Measurements from ENCODE around the gene PRSS2. TPM values are rescaled to one million over a fixed set of nuclear protein-coding genes. Genes with fewer than 3 reads are reported as not detected.

PRSS2 gene
- total RNA-seq, 1 experiment from 2014 or later = 0.40 TPM

- H3K4me3 ChIP-seq (ENCODE audit: low read length) = no peak overlapping the region
- H3K36me3 ChIP-seq (ENCODE audit: low read depth, low read length) = no peaks in the 10 kb centered on the region
- H3K27me3 ChIP-seq (ENCODE audit: low read length) = no peaks in the 10 kb centered on the region
- peaks cover 17% of the 10 kb centered on the region for H3K4me1 ChIP-seq (ENCODE audit: insufficient read depth, low read length)
- no peaks in the 10 kb centered on the region for H3F3A ChIP-seq (ENCODE audit: low read length, unreplicated experiment)
- no peaks in the 10 kb centered on the region for H3K79me2 ChIP-seq (ENCODE audit: low read length)
- DNase-seq = no peak
- H3K9me2 ChIP-seq (replicated peaks; ENCODE audit: low read length) = no peaks in the 10 kb centered on the region
- no peaks in the 10 kb centered on the region for H3K9me3 ChIP-seq (ENCODE audit: low read length)
- H3K9ac ChIP-seq (ENCODE audit: low read length) = no peak overlapping the region
- TF ChIP-seq, protein P1, sequence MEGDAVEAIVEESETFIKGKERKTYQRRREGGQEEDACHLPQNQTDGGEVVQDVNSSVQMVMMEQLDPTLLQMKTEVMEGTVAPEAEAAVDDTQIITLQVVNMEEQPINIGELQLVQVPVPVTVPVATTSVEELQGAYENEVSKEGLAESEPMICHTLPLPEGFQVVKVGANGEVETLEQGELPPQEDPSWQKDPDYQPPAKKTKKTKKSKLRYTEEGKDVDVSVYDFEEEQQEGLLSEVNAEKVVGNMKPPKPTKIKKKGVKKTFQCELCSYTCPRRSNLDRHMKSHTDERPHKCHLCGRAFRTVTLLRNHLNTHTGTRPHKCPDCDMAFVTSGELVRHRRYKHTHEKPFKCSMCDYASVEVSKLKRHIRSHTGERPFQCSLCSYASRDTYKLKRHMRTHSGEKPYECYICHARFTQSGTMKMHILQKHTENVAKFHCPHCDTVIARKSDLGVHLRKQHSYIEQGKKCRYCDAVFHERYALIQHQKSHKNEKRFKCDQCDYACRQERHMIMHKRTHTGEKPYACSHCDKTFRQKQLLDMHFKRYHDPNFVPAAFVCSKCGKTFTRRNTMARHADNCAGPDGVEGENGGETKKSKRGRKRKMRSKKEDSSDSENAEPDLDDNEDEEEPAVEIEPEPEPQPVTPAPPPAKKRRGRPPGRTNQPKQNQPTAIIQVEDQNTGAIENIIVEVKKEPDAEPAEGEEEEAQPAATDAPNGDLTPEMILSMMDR (conservative IDR thresholded peaks at IDR 0.05; ENCODE audit: low read depth, low read length) = no peak
- TF ChIP-seq EZH2 (IDR thresholded peaks at IDR 0.05; ENCODE audit: low read length, unreplicated experiment) = no peak
- TF ChIP-seq EZH2phosphoT487 (IDR thresholded peaks at IDR 0.05; ENCODE audit: borderline replicate concordance, low read length) = no peak
- no peak overlapping the region for H3K4me2 ChIP-seq (ENCODE audit: low read length)
- H2AFZ ChIP-seq (ENCODE audit: low read length) = no peak overlapping the region
- intact Hi-C loops (cut with micrococcal nuclease) = no loop called here
- POLR2A ChIA-PET (ENCODE audit: unreplicated experiment) = no interaction called here
- CTCF ChIA-PET = interaction anchor here (0.5 kb wide), 1 partner anchor 412 kb away, joined by 17 read pairs; no protein-coding TSS in a partner anchor
- H4K20me1 ChIP-seq (ENCODE audit: low read length) = no peaks in the 10 kb centered on the region
- no peak for ATAC-seq
- no peak overlapping the region for H3K27ac ChIP-seq (ENCODE audit: low read length)
- BruUV-seq (replicated peaks) = no TSS peak
Measured at GRCh38 chr7:142787783-142788182, 17.0 kb downstream of the PRSS2 start.

DNA sequence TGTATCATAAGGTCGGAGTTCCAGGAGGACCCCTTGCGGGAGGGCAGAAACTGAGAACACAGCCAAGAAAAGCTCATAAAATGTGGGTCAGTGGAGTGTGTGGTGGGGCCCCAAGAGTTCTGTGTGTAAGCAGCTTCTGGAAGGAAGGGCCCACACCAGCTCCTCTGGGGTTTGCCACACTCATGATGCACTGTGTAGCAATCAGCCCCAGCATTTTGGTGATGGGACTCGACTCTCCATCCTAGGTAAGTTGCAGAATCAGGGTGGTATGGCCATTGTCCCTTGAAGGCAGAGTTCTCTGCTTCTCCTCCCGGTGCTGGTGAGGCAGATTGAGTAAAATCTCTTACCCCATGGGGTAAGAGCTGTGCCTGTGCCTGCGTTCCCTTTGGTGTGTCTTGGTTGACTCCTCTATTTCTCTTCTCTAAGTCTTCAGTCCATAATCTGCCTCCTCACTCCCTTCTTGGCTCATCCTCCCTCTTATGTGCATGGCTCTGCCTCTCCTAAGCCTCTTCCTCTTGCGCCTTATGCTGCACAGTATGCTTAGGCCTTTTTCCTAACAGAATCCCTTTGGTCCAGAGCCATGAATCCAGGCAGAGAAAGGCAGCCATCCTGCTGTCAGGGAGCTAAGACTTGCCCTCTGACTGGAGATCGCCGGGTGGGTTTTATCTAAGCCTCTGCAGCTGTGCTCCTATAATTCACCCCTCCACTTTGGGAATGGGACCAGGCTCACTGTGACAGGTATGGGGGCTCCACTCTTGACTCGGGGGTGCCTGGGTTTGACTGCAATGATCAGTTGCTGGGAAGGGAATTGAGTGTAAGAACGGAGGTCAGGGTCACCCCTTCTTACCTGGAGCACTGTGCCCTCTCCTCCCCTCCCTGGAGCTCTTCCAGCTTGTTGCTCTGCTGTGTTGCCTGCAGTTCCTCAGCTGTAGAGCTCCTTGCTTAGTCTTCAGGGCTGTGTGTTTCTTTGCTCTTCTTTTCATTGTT is 17.8 kb downstream of the PRSS2 start:
- ChIA-PET POLR2A (ENCODE audit: unreplicated experiment) (no interaction called here), CTCF (interaction anchor here (0.5 kb wide), 1 partner anchor 34 kb away, joined by 3 read pairs; no protein-coding TSS in a partner anchor)
- Histone ChIP-seq H3K4me3 (ENCODE audit: low read length) (no peak overlapping the region), H3F3A (ENCODE audit: low read length, unreplicated experiment) (no peaks in the 10 kb centered on the region), H3K79me2 (ENCODE audit: low read length) (no peaks in the 10 kb centered on the region), H2AFZ (ENCODE audit: low read length) (no peak overlapping the region), H3K36me3 (ENCODE audit: low read depth, low read length) (no peaks in the 10 kb centered on the region), H4K20me1 (ENCODE audit: low read length) (no peaks in the 10 kb centered on the region), H3K27me3 (ENCODE audit: low read length) (no peaks in the 10 kb centered on the region), H3K4me2 (ENCODE audit: low read length) (no peak overlapping the region), H3K9ac (ENCODE audit: low read length) (no peak overlapping the region), H3K9me2 (replicated peaks; ENCODE audit: low read length) (no peaks in the 10 kb centered on the region), H3K9me3 (ENCODE audit: low read length) (no peaks in the 10 kb centered on the region), H3K4me1 (ENCODE audit: insufficient read depth, low read length) (peaks cover 22% of the 10 kb centered on the region), H3K27ac (ENCODE audit: low read length) (no peak overlapping the region)
- no TSS peak for BruUV-seq (replicated peaks)
- TF ChIP-seq EZH2phosphoT487 (IDR thresholded peaks at IDR 0.05; ENCODE audit: borderline replicate concordance, low read length) (no peak), EZH2 (IDR thresholded peaks at IDR 0.05; ENCODE audit: low read length, unreplicated experiment) (no peak)
- TF ChIP-seq, protein P1 (conservative IDR thresholded peaks at IDR 0.05; ENCODE audit: low read depth, low read length) = no peak
- ATAC-seq (no peak), DNase-seq (no peak)
- intact Hi-C loops (cut with micrococcal nuclease) = no loop called here

- TF ChIP-seq EZH2 (IDR thresholded peaks at IDR 0.05; ENCODE audit: low read length, unreplicated experiment) = no peak
- TF ChIP-seq, protein P1 (conservative IDR thresholded peaks at IDR 0.05; ENCODE audit: low read depth, low read length) = no peak
- no peak for TF ChIP-seq EZH2phosphoT487 (IDR thresholded peaks at IDR 0.05; ENCODE audit: borderline replicate concordance, low read length)
- Histone ChIP-seq H2AFZ (ENCODE audit: low read length) (no peak overlapping the region), H3K9ac (ENCODE audit: low read length) (no peak overlapping the region), H4K20me1 (ENCODE audit: low read length) (no peaks in the 10 kb centered on the region), H3K4me3 (ENCODE audit: low read length) (no peak overlapping the region), H3K4me2 (ENCODE audit: low read length) (no peak overlapping the region), H3K9me3 (ENCODE audit: low read length) (no peaks in the 10 kb centered on the region), H3K27ac (ENCODE audit: low read length) (no peak overlapping the region), H3F3A (ENCODE audit: low read length, unreplicated experiment) (no peaks in the 10 kb centered on the region), H3K36me3 (ENCODE audit: low read depth, low read length) (no peaks in the 10 kb centered on the region), H3K79me2 (ENCODE audit: low read length) (no peaks in the 10 kb centered on the region), H3K9me2 (replicated peaks; ENCODE audit: low read length) (no peaks in the 10 kb centered on the region), H3K4me1 (ENCODE audit: insufficient read depth, low read length) (peaks cover 29% of the 10 kb centered on the region), H3K27me3 (ENCODE audit: low read length) (no peaks in the 10 kb centered on the region)
- DNase-seq (no peak), ATAC-seq (no peak)
- ChIA-PET CTCF (interaction anchor here (0.5 kb wide), 1 partner anchor 33 kb away, joined by 3 read pairs; no protein-coding TSS in a partner anchor), POLR2A (ENCODE audit: unreplicated experiment) (no interaction called here)
- intact Hi-C loops (cut with micrococcal nuclease) = no loop called here
- no TSS peak for BruUV-seq (replicated peaks)
Measured at GRCh38 chr7:142789441-142789840, 18.7 kb downstream of the PRSS2 start.
